Activated CD4-positive, alpha-beta T cell treated with anti-CD3 and anti-CD28 coated beads, Interleukin-2, amount 50 U/mL, for 4 hours (primary cell): ENCODE measurements around the gene HOXC13.

Experiments used
- DNase-seq, 2 experiments: peaks; one replicate each; pipeline ENCODE4 v3.0.0-alpha.2; 2020

The HOXC13 gene

GRCh38 chr12:53955036-53955775 is 16.6 kb downstream of the HOXC13 start:
- no peak for DNase-seq

GRCh38 chr12:53955776-53956250 is 17.2 kb downstream of the HOXC13 start:
- no peak for DNase-seq

DNA sequence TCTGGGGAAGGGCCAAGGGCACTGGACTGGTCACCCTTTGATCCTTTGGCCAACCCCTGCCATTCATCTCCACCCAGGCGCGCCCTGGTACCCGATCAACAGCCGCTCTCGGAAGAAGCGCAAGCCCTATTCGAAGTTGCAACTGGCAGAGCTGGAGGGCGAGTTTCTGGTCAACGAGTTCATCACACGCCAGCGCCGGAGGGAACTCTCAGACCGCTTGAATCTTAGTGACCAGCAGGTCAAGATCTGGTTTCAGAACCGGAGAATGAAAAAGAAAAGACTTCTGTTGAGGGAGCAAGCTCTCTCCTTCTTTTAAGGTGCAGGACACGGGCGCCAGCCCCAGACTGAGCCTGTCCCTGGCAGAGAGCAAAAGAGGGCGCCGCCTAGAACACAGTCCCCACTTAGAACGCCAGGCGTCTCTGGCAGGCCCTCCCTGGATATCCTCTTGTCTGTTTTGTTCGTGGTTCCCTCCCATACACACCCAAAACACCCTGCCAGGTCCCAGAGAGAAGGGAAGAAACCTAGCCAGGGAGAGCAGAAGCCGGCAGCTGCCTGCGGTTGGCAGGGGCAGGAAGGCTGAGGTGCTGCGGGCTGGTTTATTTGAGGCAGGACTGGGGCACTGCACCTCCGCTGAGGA is 17.7 kb downstream of the HOXC13 start:
- no peak for DNase-seq

- no peak for DNase-seq
Measured at GRCh38 chr12:53956914-53957536, 18.4 kb downstream of the HOXC13 start.

DNA sequence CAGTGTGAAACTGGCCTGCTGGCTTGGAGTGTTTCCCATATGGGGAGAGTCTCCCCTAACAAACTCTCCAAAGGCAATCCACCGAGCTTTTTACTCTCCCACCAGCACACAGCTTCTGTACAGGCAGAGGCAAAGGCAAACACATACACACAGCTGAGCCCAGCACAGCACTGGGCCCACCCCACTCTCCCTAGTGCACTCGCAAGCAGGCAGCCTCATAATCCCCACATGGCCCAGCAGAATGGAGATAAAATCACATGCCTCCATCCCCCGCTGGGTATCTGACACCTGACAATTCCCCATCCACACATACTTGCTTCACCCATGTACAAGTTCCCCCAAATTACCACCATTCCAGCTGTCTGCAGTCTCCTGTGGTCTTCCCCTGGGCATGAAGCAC is 19.5 kb downstream of the HOXC13 start:
- DNase-seq: no peak

- no peak for DNase-seq
Measured at GRCh38 chr12:53959314-53959713, 20.7 kb downstream of the HOXC13 start.

DNA sequence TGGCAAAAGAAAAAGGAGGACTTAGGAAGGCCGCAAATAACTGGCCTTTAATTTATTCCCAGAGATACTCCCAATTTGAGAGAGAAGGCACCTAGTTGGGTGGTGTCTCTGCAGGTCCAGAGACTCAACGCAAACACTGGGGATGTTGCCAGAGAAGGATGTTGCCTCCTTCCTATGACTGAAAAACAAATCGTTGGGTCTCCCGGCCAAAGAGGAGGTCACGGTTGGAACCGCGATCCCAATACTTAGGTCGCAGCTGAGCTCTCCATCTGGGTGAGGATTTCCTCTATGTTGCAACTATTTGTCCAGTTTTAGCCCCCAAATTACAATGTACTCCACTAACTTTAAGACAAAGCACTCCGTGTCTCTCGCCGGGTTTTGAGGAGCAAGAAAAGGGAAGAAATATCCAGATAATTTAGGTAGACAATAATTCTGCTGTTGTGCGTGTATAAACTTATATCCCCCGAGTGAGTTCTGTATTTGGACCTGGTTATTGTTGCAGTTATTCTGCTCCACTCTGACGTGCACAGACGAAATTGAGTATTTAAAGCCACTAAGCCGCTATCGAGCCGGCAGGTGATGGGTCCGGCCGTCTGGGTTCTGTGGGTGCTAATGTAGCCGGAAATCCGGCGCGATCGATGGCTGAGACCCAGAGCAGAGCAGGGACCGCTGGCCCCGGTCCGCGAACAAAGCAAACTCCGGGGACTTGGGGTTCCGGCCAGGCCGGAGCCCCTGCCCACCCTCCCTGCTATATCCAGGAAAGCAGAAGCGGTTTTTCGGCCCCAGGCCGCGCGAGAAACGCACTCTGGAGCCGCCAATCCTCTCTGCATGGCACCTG is 21.8 kb downstream of the HOXC13 start:
- DNase-seq: no peak

DNA sequence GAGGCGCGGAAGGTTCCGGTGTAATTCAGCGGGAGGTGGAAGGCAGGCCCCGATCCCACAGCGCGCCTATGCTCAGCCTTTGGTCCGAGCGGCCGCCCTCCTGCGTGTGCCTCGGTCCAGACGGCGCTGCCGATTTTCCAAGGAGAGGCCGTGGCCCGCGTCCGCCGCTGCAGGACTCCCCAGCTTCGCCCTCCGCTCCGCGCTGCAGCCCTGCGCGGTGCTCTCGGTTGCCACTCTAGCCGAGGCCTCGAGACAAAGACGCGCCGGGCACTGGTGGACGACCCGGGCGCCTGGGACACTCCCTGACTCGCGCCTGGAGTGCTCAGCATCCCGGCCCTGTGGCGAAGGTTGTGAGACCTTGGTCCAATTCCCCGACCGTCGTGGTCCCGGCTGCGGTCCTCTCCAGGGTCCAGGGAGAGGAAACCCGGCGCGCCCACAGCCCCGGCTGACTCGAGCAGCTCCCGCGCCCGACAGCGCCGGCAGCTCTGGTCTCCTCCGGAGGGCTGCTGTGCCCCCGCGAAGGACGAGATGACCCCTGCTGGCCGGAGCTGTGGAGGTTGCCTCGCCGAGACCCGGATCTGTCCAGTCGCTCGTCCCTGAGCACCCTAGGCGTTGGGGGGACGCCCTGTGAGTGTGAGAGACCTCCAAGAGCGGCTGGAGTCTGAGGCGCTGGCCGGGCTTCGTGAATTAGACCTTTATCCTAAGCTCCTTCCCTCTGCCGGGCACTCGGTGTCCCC is 22.6 kb downstream of the HOXC13 start:
- no peak for DNase-seq

- DNase-seq: no peak
Measured at GRCh38 chr12:53963005-53963404, 24.4 kb downstream of the HOXC13 start.

GRCh38 chr12:53963434-53964314 is 25.0 kb downstream of the HOXC13 start:
- DNase-seq: no peak

DNA sequence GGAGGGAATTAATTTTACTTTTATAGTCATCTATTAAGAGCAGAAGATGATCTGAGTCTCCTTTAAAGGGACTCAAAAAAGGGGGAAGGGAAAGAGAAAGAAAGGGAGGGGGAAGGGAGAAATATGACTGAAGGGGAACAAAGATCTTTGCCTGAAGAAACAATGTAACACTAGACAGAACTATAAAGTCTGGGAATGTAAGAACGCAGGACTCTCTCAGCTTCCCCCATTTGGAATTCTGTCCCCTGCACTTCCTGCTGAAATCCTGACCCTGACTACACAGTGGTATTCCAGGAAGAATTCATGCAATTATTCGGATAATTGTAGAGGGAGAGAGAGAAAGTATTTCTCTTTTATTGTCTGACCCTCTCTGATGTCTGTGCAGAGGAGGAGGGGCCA is 25.7 kb downstream of the HOXC13 start:
- no peak for DNase-seq

GRCh38 chr12:53965281-53966084 is 26.9 kb downstream of the HOXC13 start:
- no peak for DNase-seq

DNA sequence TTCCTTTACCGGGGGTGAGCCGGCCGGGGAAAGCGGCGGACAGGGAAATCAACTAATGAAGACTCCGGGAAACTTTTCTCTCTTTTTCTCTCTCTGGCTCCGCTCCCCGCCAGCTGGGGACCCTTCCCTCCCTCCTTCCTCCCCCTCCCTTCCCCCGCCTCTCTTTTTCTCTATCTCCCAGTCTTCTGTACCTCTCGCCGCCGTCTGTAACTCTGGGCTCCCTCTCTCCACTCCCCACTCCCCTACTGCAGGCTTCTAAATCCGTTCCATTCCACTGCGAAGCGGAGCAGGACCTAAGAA is 27.4 kb downstream of the HOXC13 start:
- no peak for DNase-seq

GRCh38 chr12:53966385-53967133 is 27.9 kb downstream of the HOXC13 start:
- DNase-seq: no peak

GRCh38 chr12:53967421-53967925 is 28.8 kb downstream of the HOXC13 start:
- no peak for DNase-seq

DNA sequence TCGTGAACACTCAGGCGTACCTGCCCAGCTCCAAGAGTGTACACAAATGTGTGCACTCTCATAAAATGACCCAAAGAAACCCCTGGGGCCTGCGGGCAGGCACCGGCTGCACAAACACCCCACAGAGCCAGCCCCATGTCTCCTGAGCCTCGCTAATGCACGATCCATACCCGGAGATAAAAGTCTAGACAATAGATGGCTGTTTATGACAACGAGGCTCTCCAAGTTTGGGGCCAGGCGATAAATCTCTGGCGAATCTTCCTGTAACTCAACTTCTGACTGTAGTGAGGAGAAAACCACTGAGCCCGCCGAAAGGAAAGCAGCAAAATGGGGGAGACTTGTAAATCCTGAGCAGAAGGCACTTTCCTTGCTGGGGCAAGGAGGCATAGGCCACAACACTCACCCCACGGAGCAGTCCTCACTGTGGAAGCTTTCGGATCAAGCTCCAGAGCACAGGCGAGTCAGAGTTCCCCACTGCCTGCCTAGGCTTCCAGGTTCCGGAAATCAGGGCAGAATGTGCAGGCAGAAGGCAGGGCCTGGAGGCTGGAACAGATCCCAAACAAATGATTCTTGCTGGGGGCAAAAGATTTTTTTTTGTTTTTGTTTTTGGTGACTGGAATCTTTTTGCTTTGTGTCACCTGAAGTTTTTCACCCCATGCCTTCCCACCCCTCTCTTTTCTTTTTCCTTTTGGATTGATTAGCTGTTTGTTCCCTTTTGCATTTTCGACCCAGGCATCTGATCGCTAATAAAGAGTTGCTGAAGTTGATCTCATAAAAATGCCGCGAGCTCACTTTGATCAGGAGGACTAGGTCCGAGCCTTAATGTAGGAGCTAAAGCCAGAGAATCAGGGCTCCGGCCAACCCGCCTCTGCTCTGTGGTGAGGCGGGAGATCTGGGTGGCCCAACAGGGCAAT is 29.8 kb downstream of the HOXC13 start:
- no peak for DNase-seq

DNA sequence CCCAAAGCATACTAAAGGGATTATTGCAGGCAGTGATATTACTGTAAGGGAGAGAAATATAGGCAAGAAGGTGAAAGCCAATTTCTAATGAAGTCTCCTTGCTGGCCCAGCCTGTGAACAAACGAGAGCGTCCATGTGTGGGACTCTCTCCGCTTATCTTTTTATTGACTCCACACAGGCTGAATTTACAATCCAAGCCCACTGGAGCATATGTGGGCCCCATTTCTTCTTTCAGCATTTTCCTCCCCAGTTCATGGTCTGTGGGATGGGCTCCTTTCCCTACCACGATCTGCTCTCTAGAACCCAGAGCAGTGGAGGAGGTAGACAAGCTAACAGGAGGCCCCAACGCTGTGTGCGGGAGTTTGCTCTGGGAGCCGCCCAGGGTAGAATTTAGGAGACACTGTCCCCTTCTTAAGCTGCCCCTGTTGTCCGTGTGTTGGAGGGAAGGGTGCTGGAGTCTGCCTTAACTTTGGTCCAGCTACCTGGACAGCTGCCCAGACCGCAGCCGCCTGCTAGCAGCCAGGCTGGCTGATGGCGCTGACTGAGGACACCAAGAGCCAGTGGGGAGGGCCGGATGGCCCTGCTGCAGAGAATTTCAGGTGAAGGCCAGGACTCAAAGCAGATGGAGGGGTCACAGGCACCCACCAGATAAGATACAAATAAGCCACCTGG is 31.1 kb downstream of the HOXC13 start:
- DNase-seq: no peak

GRCh38 chr12:53970451-53970850 is 31.8 kb downstream of the HOXC13 start:
- no peak for DNase-seq
